ENCODE results near the gene IGFBP5. TPM values are rescaled to one million over a fixed set of nuclear protein-coding genes. Genes with fewer than 3 reads are reported as not detected.

IGFBP5 gene
- total RNA-seq, 1 donor, result 0.21 TPM

DNA sequence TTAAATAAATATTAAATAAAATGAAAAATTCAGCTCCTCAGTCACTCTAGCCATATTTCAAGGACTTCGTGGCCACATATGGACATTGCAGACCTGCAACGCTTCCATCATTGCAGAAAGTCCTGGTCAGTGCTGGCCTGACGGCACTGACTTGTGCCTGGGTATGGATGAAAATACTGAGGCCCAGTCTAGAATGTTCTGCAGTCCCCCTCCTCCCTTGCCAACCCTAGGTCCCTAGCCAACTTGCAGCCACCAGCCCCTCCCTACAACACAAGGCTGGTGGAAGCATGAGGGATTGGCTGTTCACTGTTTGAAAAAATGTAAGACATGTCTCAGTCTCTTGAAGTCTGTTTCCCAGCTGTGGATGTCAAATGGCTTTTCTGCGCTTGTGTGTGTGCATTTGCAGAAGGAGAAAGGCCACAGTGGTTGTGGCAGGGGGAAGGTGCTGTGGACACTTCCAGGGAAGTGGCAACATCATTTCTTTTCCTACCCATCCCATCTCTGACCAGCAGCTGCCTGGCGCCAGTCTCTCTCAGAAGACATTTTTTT lies 9.9 kb downstream of the IGFBP5 start:
- Histone ChIP-seq H3K9me3 (ENCODE audit: low read depth, low read length) (no peaks in the 10 kb centered on the region), H3K4me3 (ENCODE audit: low read length) (no peak overlapping the region), H3K27me3 (ENCODE audit: insufficient read depth, low read length) (peaks cover 19% of the 10 kb centered on the region), H3K4me1 (ENCODE audit: insufficient read depth, low read length) (no peaks in the 10 kb centered on the region)

GRCh38 chr2:216683846-216684245 lies 11.5 kb downstream of the IGFBP5 start:
- no peaks in the 10 kb centered on the region for H3K4me1 ChIP-seq (ENCODE audit: insufficient read depth, low read length)
- peaks cover 5% of the 10 kb centered on the region for H3K27me3 ChIP-seq (ENCODE audit: insufficient read depth, low read length)
- H3K4me3 ChIP-seq (ENCODE audit: low read length), result no peak overlapping the region
- H3K9me3 ChIP-seq (ENCODE audit: low read depth, low read length), result no peaks in the 10 kb centered on the region

DNA sequence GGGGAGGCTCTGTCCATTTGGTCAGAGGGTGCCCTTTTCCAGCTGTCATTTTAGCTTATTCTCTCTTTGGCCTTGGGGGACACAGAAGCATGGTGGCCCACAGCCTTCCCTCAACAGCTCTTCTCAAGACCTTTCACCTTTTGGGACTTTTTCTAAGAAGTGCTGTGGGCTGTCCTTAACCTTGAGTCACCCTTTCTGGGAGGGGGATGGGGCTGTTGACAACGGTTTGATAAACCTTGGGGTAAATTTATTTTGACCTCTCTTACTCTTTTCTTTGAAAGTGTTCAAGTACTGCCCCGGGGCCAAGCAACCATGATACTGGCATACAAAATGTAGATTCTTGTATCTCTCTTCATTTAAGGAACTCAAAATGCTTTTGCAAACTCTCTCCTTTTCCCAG lies 13.7 kb downstream of the IGFBP5 start:
- Histone ChIP-seq H3K4me3 (ENCODE audit: low read length) (no peak overlapping the region), H3K27me3 (ENCODE audit: insufficient read depth, low read length) (no peaks in the 10 kb centered on the region), H3K4me1 (ENCODE audit: insufficient read depth, low read length) (no peaks in the 10 kb centered on the region), H3K9me3 (ENCODE audit: low read depth, low read length) (no peaks in the 10 kb centered on the region)

DNA sequence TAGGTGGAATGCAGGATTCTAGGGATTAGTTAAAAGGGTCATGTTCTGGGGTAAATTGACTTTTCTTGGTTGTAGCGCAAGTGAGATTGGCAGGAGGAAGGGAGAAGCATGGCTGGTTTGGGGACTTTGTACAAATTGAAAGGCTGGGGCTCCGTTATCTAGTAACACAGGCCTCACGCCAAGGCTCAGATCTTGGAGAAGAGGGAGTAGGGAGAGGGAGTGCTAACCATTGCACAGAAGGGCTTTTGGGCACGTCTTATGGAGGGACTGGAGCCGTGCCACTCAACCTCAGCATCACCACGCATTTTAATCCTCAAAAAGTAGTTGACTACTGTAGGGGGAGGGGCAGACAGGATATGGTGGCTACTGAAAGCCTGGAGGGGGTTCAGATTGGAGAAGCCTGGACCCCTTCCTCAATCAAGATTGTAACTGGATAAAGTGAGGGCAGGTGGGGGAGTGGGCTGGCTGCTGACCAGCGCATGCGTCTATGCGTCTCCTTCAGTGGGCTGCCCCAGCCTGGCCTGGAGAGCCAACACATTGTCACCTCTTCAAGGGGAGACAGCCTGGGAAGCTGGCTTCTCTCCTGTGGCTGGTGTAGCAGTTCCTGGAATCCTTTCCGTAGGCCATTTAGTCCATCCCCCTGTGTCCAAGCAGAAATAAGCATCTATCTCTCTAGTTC lies 14.3 kb downstream of the IGFBP5 start:
- Histone ChIP-seq H3K27me3 (ENCODE audit: insufficient read depth, low read length) (no peaks in the 10 kb centered on the region), H3K4me3 (ENCODE audit: low read length) (no peak overlapping the region), H3K4me1 (ENCODE audit: insufficient read depth, low read length) (no peaks in the 10 kb centered on the region), H3K9me3 (ENCODE audit: low read depth, low read length) (no peaks in the 10 kb centered on the region)

DNA sequence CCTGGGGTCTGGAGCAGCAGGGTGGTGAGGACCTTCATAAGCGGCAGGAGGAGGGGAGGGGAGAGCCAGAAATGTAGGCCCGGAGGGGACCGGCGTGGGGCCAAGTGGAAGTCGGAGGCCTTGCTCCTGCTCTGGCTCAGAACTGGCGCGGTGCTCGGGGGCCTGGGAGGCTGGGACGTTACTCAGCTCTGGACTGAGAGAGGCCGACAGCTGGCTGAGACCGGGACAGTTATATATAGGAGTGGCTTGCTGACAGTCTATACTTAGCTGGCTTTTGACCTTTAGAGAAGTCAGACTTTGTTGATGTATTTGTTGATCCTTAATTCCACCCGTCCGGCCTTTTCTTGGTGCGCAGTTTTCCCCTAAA lies 15.7 kb downstream of the IGFBP5 start:
- no peaks in the 10 kb centered on the region for H3K9me3 ChIP-seq (ENCODE audit: low read depth, low read length)
- H3K27me3 ChIP-seq (ENCODE audit: insufficient read depth, low read length), result no peaks in the 10 kb centered on the region
- H3K4me1 ChIP-seq (ENCODE audit: insufficient read depth, low read length), result no peaks in the 10 kb centered on the region
- no peak overlapping the region for H3K4me3 ChIP-seq (ENCODE audit: low read length)

DNA sequence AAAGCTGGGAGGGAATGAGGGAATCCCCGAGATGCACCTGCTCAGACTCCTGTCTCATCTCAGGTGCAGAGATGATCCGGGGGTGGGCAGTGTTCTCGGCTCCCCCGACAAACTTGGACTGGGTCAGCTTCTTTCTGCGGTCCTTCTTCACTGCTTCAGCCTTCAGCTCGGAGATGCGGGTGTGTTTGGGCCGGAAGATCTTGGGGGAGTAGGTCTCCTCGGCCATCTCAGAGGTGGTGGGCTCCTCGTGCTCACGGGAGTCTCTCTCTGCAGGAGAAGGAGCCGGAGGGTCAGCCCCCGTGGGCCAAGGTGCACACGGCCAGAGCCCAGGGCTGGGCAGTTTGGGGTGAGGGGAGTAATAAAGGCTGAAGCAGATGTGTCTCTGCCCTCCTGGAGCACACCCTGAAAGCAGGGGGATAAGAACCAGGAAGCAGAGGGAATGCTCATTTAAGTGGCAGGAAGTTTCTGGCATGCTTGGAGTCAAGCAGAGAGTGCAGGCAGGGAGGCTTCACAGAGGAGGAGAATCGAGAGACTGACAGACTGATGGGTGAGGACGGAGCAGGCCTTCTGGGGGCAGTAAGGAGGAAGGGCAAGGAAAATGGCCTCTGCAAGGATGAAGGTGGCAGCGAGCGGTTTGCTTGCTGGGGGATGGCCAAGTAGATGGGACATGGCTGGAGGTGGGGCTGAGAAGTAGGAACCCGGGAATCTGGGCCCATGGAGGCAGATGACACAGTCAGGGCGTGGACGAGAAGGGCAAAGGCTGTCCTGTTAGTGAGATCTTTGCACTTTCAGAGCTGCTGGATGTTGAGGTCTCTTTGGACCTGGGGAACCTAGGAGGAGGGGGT lies 16.3 kb downstream of the IGFBP5 start:
- H3K9me3 ChIP-seq (ENCODE audit: low read depth, low read length), result no peaks in the 10 kb centered on the region

GRCh38 chr2:216678098-216678465 lies 17.3 kb downstream of the IGFBP5 start:
- no peaks in the 10 kb centered on the region for H3K9me3 ChIP-seq (ENCODE audit: low read depth, low read length)
- no peak overlapping the region for H3K4me3 ChIP-seq (ENCODE audit: low read length)
- H3K27me3 ChIP-seq (ENCODE audit: insufficient read depth, low read length), result no peaks in the 10 kb centered on the region
- H3K4me1 ChIP-seq (ENCODE audit: insufficient read depth, low read length), result no peaks in the 10 kb centered on the region

More for the DNA sequence above, 16.3 kb downstream of the IGFBP5 start:
- Histone ChIP-seq H3K4me1 (ENCODE audit: insufficient read depth, low read length) (no peaks in the 10 kb centered on the region), H3K4me3 (ENCODE audit: low read length) (no peak overlapping the region), H3K27me3 (ENCODE audit: insufficient read depth, low read length) (no peaks in the 10 kb centered on the region)

- Histone ChIP-seq H3K4me3 (ENCODE audit: low read length) (no peak overlapping the region), H3K27me3 (ENCODE audit: insufficient read depth, low read length) (no peaks in the 10 kb centered on the region), H3K9me3 (ENCODE audit: low read depth, low read length) (no peaks in the 10 kb centered on the region)
Observed at GRCh38 chr2:216677439-216678097, 17.8 kb downstream of the IGFBP5 start.

GRCh38 chr2:216676630-216677029 lies 18.7 kb downstream of the IGFBP5 start:
- no peaks in the 10 kb centered on the region for H3K9me3 ChIP-seq (ENCODE audit: low read depth, low read length)
- no peak overlapping the region for H3K4me3 ChIP-seq (ENCODE audit: low read length)
- no peaks in the 10 kb centered on the region for H3K27me3 ChIP-seq (ENCODE audit: insufficient read depth, low read length)
- no peaks in the 10 kb centered on the region for H3K4me1 ChIP-seq (ENCODE audit: insufficient read depth, low read length)

More at GRCh38 chr2:216677439-216678097, 17.8 kb downstream of the IGFBP5 start:
- no peaks in the 10 kb centered on the region for H3K4me1 ChIP-seq (ENCODE audit: insufficient read depth, low read length)

DNA sequence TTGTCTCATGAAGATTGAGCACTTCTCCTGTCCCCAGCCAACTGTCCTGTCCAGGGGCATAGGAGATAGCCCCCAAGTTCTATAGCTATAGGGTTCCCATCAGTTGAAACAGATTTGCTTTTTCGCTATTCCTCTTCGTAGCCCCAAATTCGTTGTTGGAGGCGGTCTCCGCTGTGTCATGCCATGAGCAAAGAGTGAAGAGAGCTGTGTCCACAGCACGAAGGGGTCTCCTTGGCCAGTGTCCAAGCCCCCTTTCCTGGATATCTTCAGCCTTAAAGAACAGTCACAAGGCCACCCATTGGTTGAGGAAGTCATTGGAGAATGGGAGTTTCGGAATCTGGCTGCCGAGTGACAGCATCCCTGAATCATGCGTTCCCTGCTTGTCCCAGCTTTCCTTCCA lies 21.0 kb downstream of the IGFBP5 start:
- H3K9me3 ChIP-seq (ENCODE audit: low read depth, low read length), result no peaks in the 10 kb centered on the region
- no peaks in the 10 kb centered on the region for H3K4me1 ChIP-seq (ENCODE audit: insufficient read depth, low read length)
- H3K4me3 ChIP-seq (ENCODE audit: low read length), result no peak overlapping the region
- H3K27me3 ChIP-seq (ENCODE audit: insufficient read depth, low read length), result no peaks in the 10 kb centered on the region

GRCh38 chr2:216673609-216674008 lies 21.7 kb downstream of the IGFBP5 start:
- H3K4me3 ChIP-seq (ENCODE audit: low read length), result no peak overlapping the region
- H3K27me3 ChIP-seq (ENCODE audit: insufficient read depth, low read length), result no peaks in the 10 kb centered on the region
- no peaks in the 10 kb centered on the region for H3K9me3 ChIP-seq (ENCODE audit: low read depth, low read length)
- no peaks in the 10 kb centered on the region for H3K4me1 ChIP-seq (ENCODE audit: insufficient read depth, low read length)

DNA sequence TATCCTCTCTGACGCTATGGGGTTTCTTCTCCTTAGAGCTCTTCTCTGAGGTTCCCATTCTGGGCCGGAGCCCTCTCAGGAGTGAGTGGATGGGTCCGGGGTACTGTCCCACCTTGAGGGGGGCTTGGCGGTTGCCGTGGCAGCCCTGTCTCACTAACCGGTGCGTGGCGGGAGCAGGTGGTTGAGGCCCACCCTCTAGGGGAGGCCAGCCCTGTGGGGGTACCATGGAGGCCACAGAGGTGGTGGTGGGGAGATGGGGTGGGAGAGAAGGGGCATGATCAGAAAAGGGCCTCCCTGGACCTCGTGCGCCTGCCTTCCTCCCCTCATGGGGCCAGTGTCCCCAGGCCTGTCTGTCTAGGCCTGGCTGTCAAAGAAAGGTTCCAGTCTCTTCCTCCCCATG lies 22.3 kb downstream of the IGFBP5 start:
- Histone ChIP-seq H3K9me3 (ENCODE audit: low read depth, low read length) (no peaks in the 10 kb centered on the region), H3K27me3 (ENCODE audit: insufficient read depth, low read length) (no peaks in the 10 kb centered on the region), H3K4me3 (ENCODE audit: low read length) (no peak overlapping the region), H3K4me1 (ENCODE audit: insufficient read depth, low read length) (no peaks in the 10 kb centered on the region)

GRCh38 chr2:216672466-216672865 lies 22.9 kb downstream of the IGFBP5 start:
- Histone ChIP-seq H3K27me3 (ENCODE audit: insufficient read depth, low read length) (no peaks in the 10 kb centered on the region), H3K4me1 (ENCODE audit: insufficient read depth, low read length) (no peaks in the 10 kb centered on the region), H3K9me3 (ENCODE audit: low read depth, low read length) (no peaks in the 10 kb centered on the region), H3K4me3 (ENCODE audit: low read length) (no peak overlapping the region)

DNA sequence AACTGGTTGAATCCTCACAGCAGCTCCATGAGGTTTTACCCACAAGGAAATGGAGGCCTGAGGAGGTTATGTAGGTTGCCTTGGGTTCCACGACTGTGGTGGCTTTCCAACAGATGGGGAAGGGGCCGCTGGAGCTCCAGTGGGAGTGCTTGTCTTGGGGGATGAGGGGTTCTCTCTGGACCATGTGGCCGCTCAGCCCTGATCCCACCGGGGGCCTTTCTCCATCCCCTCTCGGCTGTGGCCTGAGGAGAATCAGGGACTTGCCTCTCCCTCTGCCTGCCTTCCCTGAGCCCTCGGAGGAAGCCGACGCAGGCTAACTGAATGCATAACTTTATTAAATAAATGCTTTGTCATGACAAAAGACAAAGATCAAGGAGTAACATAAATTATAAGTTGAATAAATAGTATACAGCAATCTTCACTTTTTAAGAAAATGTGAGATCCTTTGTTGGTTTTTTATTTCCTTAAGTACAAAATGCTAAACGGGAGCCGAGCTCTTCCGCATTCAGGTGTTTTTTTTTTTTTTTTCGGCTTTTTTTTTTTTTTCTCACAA lies 23.5 kb downstream of the IGFBP5 start:
- Histone ChIP-seq H3K27me3 (ENCODE audit: insufficient read depth, low read length) (no peaks in the 10 kb centered on the region), H3K9me3 (ENCODE audit: low read depth, low read length) (no peaks in the 10 kb centered on the region), H3K4me1 (ENCODE audit: insufficient read depth, low read length) (no peaks in the 10 kb centered on the region), H3K4me3 (ENCODE audit: low read length) (no peak overlapping the region)

DNA sequence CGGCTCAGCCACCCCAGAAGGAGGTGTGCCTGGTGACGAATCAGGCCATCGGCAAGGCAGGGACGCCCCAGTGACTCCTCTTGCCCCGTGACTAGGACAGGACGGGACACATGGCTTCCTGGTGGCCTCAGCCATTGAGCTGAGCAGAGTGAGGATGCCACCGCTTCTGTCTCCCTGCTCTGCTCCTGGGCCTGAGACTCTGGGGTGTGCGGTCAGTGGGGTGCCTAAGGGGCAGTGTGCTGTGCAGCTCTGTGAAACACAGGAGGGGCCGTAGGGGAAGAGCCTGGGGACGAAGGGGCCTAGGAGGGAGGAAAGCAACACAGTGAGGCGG lies 24.3 kb downstream of the IGFBP5 start:
- Histone ChIP-seq H3K9me3 (ENCODE audit: low read depth, low read length) (no peaks in the 10 kb centered on the region), H3K4me1 (ENCODE audit: insufficient read depth, low read length) (no peaks in the 10 kb centered on the region), H3K4me3 (ENCODE audit: low read length) (no peak overlapping the region), H3K27me3 (ENCODE audit: insufficient read depth, low read length) (no peaks in the 10 kb centered on the region)
